Esophagus muscularis mucosa (tissue), 4 donors: ENCODE data around the gene ZFHX2.

Experiments
- CTCF ChIP-seq, 3 experiments: fragments of 200-600 bp in 2 of 3; fragments of 450-650 bp in 1 of 3; sonication (generic) in 2 of 3; IDR thresholded peaks; one replicate each; pipeline ENCODE4 v1.5.1; 2017 to 2019; ENCODE audit warnings: antibody characterized with exemption in 3 of 3, mild to moderate bottlenecking in 2 of 3, moderate library complexity in 1 of 3
- EP300 ChIP-seq: sonication (generic); formaldehyde crosslinking; IDR thresholded peaks from one replicate; pipeline ENCODE4 v1.6.1; 2017; ENCODE audit warnings: antibody characterized with exemption
- POLR2A ChIP-seq: fragments of 450-650 bp; IDR thresholded peaks from one replicate; pipeline ENCODE4 v1.6.1; 2017; ENCODE audit warnings: antibody characterized with exemption, moderate library complexity, mild to moderate bottlenecking, low read depth

GRCh38 chr14:23580152-23580926 is 28.8 kb upstream of the ZFHX2 start:
- TF ChIP-seq EP300 (no peak), CTCF (IDR thresholded peaks at IDR 0.05) (no peak), POLR2A (no peak)
